CD4-positive, alpha-beta T cell treated with Interleukin-12 subunit alpha and Interleukin-12 subunit beta, for 1 hour (primary cell): ENCODE results near the gene FAM76B.

Experiments used
- DNase-seq: peaks from one replicate; pipeline ENCODE4 v3.0.0-alpha.2; 2020

Gene FAM76B

DNA sequence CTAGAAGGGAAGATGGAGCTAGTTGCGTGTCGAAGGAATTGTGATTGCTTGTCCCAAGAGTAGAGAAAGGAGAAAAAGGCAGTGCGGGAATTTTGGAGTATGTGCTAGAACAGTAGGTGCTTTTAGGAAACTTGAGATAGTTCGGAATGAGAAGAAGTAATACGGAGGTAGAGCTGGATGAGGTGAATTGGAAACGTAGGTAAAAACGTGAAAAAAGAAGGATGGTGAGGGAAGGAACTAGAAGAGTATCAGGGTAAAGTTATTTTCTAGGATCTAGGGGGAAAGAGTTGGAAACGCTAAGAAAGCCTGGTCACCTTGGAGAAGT, 2.1 kb upstream of the FAM76B start:
- DNase-seq, result no peak

DNA sequence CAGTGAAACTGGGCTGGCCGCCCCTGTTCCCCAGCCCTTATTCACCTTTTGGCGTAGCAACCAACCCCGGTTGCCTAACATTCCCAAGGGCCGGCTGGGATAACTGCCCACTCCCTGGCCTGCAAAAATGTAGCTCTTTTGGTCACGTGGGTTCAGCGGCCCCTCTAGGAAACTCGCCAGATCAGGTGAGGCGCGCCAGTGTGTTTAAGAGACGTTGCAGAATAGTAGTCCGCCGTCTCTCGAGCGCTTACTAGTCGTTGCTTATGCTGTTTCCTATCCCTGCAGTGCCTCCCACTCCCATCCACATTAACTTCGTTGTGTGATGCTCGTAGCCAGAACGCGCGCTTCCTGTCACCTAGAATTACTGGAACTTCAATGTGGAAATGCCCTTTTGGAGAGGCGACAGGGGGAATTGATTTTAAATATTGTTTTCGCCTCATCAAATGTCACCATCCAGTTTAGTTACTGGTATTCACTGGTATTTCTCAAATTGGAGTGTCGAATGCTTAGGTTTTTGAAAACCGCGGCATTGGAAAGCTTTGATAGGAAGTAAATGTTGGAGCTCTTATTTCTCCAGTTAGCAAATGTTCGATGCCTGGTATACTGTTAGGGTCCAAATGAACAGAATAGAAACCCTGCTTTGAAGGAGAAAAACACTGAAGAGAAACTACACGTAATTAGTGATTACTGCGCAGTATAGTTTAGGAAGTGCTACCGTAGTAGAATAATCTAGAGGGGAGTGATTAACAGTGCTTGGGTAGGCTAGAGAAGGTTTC, 1.5 kb upstream of the FAM76B start:
- DNase-seq, result peak; percentile 58

DNA sequence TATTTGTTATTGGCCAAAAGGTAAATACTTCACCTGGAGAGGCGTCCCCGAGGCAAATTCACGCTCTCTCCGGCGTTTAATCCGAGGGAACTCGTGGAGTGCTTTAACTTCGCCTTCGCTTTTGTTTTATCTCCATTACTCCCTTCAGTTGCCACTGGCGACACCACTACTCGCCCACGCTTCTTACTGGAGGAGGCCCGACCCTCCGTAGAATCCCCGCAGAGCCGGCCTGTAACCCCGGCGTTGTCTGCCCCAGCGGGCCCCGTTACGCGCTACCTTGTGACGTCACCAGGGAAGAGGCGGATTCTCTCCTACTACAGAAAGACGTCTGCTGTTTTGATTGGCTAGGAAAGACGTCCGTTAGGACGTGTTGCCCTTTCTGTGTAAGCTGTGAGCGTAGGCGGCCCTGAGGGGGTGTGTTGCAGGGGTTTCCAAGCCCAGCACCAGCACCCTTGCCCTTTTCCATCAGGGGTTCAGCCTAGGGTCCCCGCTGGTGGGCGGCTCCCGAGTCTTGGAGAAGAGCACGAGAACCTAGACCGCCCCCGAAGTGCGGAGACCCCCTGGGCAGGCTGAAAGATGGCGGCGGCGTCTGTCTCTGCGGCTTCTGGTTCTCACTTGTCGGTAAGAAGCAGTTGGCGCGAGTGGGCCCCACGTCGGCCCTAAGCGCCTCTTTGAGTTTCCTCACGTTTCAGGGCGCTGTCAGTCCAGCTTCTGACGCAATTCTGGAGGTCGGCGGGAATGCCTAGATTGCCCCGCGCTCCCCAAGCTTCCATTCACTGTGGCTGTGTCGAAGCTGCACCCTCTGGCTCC, 746 bp upstream of the FAM76B start, which contains the start of gene CEP57:
Gene CEP57 (plus strand): TSS at position 376 of the 810 bp plus-strand sequence. CDS start 201 bp downstream, at position 577.
- DNase-seq, result peak; percentile 95

DNA sequence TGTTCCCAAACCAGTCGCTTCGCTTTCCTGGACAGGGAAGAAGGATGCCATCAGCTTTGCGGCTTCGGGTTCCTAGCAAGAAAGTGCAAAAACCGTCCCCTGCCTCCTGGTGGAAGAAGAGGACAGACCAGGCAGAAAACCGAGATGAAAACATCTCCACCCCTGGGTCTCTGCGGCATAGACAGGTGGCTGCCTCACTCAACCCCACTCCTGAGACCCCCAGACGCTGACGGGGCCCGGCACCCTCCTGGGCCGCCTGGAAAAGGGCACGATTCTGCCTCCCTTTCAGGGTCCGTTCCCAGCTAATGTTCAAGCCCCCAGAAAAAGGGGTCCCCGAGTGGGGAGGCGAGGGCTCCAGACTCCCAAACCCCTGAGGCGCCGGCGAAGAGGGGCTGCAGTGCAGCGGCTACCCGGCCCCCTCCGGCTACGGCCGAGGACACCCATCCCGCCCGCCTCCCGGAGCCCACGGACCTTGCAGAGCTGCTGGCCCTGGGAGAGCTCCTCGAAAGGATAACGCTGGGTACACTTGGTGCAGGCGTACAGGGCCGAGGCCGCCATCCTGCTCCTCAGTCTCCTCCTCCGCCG, 569 bp downstream of the FAM76B start:
- DNase-seq, result peak; percentile 40

DNA sequence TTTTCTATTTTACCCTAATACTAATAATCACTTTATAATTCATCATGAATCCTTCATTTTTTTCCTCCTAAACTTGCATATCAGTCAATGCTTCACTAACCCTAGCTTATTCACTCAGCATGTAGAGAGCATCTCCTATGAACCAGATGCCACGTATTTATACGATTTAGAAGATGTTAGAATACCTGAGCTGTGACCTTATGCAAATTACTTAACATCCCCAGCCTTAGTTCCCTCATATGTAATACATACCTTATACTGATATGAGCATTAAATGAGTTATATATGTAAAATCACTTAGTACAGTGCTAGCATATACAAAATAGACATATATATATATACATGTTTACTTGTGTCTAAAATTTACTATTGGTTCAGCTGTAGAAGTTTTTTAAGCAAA, 9.0 kb downstream of the FAM76B start:
- no peak for DNase-seq

DNA sequence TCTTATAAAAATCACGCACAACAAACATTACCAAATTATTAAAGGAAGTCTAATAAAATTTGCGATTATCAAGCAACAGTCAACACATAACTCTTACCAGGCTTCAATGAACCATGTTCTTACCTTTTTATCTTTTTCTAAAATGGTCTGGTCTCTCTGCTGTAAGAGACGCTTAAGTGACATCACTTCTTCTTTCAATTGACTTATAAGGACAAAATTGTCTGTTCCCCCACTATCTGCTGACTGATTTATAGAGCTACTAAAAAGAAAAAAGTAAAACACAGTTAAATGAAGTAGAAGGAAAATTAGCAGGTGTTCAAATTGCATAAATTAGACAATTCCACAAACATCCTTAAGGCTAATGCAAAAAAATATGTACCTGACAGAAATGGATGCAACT, 10.9 kb downstream of the FAM76B start:
- no peak for DNase-seq

DNA sequence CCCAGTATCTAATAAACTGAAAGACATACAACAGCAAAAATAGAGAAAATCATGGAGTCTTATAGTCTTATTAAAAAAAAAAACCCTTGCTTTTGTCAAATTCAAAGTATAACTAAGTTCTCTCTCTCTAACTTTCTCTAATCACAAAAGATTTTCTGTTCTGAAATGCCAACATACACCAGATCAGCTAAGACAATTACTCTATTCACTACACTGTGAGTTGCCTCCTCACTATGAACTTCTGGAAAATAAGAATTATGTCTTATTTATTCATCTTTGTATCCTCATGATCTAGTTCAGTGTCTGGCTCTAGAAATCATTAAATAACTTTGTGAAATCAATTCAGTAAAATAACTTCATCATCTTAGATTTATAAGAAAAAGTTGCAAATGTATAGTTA, 12.7 kb downstream of the FAM76B start:
- DNase-seq, result no peak

DNA sequence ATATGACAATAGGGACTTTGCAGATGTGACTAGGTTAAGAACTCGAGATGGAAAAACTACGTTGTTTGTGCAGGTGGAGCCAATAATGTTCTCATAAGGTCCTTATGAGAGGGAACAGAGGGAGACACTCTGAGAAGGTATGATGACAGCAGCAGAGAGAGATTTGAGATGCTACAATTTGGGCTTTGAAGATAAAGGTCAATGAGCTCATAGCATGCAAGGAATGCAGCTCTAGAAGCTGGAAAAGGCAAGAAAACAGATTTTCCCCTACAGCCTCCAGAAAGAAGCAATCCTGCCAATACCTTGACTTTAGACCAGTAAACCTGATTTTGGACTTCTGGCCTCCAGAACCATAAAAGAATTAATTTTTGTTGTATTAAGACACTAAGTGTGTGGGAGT, 21.1 kb downstream of the FAM76B start:
- DNase-seq, result no peak

DNA sequence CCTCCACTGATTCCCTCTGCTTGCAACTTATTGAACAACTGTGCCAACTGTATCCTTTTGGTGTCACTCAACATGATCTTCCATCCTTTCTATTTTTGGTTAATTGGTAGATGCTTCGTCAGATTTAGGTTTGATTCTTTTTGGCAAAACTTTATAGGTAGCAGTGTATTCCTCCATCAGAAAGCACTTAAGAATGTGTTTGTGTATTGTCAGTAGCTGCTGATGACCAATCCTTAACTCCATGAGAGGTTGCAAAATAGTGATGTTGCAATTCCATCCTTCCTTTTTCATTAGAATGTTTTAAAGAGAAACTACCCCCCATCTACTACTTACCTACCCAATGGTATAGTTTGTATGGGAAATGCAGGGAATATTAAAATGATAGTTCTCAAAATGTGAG, 22.1 kb downstream of the FAM76B start:
- DNase-seq, result no peak

DNA sequence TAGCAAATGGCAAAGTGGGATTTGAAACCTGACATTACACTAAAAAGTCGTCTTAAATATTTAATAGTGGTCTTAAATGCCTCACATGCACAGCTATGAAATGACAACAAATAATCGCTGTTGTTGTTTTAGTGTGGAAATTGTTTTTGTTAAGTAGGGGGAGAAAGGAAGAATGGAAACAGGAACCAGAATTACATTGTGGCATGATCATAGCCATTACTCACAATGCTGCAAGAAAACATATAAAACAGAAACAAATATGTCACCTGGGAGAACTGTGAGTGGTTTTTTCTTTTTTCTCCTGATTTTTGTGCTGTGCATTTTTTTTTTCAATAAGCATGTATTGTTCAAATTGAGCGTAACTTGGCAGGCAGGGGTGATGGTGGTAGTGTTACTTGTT, 22.9 kb downstream of the FAM76B start:
- no peak for DNase-seq

DNA sequence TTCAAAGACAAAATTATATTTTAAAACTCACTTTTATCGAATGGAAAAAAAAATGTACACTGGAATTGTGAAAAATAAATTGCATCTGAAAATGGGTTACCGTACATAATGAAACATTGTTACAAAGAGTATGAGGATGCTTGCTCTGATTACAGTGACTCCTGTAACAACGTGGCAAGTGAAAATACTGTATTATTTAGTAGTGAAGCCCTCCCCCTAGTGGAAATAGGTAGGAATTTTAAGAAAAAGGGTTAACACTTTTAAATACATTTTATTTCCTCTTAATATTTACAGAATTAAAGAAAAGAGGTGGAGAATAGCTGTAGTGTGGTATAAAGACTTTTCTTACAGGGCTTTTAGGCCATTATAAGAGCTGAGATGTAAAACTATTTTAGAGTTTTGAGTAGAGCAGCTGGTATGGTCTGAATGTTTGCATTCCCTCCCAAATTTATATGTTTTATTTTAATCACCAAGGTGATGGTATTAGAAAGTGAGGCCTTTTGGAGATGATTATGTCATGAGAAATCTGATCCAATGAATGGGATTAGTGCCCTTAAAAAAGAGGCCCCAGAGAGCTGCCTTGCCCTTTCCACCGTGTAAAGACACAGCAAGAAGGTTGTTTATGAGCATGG, 25.2 kb downstream of the FAM76B start:
- peak; percentile 72 for DNase-seq

DNA sequence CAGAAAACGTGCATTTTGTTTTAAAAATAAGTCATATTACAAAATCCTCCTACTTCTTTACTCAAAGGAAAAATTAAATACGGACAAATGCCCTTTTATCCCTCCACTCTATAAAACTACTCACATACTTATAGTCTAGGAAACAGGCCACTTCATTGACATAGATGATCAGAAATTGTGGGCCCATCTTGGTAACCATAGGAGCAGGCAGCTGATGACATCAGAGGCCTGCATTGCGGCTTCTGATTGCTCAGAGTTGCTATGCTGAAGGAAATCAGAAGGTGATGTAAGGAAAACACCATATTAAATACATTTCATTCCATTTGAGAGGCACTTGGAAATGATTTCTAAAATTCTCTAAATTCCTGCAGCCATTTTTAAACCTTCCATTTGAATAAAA, 27.0 kb downstream of the FAM76B start:
- no peak for DNase-seq

DNA sequence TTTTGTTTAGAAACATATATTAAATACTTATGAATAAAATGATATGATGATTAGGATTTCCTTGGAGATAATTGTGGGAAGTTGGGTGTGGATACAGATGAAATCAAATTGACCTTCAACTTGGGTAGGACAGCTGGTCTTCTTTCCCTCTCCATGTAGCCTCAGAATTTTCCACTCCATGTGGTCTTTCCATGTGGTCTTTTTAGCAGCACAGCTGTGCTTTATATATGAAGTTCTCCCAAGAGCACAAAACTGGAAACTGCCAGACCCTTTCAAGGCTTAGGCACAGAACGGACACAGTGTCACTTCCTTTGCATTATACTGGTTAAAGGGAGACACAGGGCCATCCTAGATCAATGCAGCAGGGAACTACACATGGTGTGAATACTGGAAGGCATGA, 28.6 kb downstream of the FAM76B start:
- no peak for DNase-seq

DNA sequence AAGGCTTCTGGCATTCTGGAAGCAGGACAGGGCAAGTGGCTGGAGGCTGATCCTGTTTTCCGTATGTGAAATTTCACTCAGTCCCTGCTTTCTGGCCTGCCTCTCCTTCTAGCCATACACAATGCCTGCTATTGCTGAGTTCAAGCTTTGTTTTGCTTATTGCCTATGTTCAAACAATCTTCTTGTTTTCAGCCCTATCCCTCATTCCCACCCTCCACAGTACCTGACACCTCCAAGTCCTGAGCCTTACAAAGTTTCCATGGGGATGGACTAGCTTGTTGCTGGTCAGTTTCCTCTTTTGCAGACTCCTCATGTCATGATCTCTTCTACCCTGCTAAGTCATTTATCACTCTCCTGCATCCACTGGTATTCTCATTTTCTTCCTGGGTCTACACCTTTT, 38.1 kb downstream of the FAM76B start:
- DNase-seq, result no peak

DNA sequence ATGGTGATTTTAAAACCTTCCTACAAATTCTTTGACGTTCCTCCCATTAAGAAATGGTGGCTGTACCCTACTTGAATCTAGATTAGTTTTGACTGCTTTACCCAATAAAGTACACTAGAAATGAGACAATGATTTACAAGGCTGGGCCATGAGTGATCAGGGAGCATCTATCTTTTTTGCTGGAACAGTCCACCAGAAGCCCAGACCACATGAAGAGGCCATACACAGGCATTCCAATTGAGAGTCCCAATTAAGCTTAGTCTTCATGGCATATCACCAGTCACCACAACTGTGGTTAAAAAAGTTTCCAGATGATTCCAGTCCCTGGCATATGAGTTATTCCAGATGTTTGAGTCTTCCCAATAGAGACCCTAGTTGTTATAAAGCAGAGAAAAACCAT, 39.5 kb downstream of the FAM76B start:
- DNase-seq, result no peak

DNA sequence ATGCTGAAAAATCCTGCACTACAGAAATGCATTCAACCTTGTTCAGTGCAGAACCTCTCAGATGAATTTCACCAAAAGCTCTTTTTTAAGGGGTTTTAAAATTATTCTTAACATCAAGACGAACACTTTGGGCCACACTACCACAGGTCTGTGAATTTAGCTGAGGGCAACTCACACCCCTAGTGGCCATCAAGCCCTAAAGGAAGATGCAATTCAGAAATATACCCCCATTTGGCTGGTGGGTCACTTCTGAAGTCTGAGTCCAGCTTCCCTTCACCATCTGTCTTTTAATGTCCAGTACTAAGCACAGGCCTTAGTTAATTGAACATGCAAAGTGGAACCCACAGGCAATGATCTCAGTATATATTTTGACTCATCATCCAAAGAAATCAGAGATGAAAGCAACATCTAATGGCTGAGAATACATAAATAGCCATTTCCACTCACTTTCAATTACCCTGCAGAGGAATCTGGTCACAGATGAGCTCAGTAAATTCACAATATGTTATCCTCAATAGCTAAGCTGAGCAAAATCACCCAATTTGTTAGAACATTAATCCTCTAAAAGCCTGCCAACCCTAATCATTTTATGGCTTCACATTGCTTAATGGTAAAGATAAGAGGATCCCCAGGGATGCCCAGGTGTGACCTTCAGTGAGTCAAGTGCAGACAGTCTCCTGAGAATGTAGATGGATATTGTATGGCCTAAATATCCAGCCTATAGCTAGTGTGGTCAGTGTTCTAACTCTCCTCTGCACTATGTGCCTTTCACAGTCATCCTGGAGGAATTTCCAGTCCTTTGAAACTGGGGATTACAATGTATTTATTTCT, 50.3 kb downstream of the FAM76B start:
- no peak for DNase-seq

DNA sequence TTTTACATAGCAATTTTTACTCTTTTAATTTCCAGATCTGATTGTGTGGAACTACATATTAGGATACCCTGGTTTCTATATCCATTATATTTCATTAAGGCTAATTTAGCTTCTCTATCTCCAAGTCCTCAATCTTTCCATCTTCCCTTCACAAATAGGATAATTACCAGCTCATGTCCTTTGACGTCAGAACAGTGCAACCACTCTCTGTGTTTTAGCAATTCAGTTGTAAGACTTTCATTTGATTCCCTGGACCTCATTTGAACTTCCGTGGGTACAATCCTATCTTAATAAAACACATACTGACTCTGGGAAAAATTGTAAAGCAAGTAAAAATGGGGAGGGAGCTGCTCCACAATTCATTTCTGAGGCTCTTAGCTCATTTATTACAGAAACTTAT, 52.8 kb downstream of the FAM76B start:
- no peak for DNase-seq

DNA sequence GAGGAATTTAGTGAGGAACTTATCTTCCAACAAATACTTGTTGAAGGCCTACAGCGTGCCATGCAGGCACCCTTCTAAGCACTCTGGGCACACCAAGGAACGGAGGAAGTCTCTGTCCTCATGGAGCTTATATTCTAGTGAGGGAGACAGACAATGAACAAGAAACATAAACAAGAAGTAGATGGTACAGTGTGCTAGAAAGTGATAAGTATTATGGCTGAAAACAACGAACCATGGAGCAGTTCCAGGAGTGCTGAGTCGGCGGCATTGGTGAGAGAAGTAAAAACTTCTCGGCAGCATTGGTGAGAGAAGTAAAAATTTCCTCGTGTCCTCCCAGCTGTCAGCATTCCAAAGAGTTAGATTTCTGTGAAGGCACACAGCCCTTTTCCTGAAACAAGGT, 53.2 kb downstream of the FAM76B start:
- DNase-seq, result no peak

DNA sequence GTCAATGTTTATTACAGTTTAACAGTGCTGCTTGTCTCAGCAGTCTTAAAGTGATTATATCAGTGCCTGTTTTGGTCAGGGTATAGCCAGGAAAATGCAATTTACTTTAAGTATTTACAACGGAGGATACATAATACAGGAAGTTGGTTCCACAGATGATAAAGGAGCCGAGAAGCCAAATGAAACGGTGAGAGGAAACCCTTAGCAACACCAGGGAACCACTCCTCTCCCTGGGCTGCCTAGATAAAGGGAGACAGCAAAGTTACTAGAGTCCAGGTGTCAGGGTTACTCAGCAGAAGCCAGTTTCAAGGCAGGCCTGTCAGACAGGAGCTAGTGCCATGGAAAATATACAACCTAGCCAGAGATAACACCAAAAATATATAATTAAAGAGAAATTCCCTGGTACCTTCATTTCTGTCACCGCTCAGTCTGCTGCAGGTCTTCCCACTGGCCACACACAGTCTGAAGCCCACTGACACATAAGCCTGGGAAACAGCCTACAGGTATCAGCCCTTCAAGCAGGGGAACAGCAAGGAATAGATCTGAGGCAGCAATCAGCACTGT, 55.5 kb downstream of the FAM76B start:
- DNase-seq, result no peak

DNA sequence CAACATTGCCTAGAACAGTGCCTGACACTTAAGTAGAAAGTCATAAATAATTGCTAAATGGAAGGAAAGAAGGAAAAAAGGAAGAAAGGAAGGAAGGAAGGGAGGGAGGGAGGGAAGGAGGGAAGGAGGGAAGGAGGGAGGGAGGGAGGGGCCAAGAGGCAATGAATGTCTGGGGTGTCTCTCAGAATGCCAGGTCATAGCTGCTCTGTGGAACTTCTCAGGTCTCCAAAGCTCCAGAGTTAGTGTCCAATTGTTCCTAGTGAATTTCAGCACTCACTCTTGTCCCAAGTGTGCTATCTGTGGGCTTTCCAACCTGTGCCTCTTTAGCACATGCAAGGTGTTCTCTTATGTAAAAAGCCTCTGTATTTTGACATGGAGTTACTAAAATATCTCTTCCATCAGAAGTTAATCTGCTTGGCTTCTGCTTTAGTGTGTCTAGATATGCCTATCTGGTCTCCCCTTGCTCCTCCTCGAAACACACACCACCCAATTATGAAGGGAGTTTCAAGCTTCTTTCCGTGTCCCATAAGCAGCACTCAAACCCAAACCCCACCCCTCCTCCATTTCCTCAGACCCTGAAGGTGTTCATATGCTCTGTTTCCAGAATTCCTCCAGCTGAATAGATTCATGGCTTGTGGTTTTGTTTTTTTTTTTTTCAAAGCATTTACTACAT, 56.5 kb downstream of the FAM76B start:
- DNase-seq, result no peak

DNA sequence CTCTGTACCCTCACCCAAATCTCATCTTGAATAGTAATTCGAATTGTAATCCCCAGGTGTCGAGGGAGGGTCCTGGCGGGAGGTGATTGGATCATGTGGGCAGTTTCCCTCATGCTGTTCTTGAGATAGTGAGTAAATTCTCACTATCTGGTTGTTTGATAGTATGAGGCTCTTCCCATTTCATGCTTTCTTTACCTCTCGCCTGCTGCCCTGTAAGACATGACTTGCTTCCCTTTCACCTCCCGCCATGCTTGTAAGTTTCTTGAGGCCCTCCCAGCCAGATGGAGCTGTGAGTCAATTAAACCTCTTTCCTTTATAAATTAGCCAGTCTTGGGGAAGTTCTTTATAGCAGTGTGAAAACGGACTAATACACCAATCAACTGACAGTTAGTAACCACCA, 60.1 kb downstream of the FAM76B start:
- DNase-seq, result no peak

DNA sequence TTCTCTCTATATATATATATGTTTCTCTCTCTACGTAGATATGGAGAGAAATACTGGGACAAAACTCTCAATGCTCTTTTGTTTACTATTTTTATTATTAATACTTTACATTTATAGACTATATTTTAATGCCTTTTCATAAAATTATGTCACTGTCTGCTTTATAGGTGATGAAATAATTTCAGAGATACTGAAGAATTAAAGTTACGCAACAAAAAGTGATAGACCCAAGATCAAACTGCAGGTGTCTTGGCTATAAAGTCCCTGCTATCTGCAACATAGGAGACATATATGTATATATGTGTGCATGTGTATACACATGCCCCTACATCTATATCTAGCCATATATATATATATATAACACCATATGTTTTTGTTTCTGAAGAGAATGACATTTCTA, 60.8 kb downstream of the FAM76B start:
- no peak for DNase-seq
